Endometrial microvascular endothelial cells (primary cell): ENCODE measurements around the gene KMT2D. TPM values are rescaled to one million over a fixed set of nuclear protein-coding genes. Genes with fewer than 3 reads are reported as not detected.

Experiments
- in situ Hi-C: cut with HindIII; loops from 2 replicates; pipeline ENCODE4 v1.10.0; 2017; ENCODE audit warnings: low sequenced_read_pairs, low pct_unique_long_range_greater_than_20kb; ENCODE audit errors: inconsistent ontology term
- total RNA-seq: library from RNA; depleted of rRNA; stranded (reverse); fragments of >200 nt; gene quantifications from one replicate; pipeline ENCODE4 v1.2.3, GENCODE V29; 2015; ENCODE audit errors: inconsistent ontology term

The KMT2D gene
- total RNA-seq, 1 donor from 2014 or later = 23.4 TPM

DNA sequence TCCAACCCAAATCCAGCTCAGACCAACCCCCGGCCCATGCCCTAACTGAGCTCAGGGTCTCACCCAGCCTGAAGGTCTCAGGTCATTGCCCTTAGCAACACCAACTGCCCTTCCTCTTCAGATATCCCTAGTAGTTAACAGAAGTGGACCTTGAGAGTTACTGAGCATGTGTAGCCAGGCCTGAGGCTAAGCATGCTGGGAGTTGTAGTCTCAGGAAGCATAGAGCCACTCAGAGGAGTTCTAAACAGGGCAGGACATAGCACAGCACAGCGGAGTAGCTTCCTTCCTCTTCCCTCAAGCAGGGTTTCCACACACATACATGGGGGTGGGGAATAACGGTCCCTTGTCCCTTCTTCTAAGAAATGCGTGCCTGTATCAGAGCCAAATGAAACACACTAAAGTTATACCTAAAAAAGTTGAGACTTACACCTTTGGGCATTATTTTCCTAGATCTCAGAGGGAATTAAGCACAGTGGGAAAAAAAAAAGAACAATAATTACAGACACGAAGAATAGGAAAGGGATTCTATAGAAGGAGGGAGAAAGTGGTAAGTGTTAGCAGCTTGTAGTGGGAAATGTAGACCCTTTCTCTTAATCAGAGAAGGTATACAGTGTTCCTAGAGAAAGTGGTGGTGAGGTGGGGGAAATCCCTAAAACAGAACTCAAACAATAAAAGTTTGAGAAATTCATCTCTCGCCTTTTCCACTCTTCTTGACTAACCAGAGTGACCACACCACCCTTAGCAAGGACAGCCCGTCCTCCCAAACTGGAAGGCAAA, 4.4 kb downstream of the KMT2D start:
- in situ Hi-C loops = no loop called here

DNA sequence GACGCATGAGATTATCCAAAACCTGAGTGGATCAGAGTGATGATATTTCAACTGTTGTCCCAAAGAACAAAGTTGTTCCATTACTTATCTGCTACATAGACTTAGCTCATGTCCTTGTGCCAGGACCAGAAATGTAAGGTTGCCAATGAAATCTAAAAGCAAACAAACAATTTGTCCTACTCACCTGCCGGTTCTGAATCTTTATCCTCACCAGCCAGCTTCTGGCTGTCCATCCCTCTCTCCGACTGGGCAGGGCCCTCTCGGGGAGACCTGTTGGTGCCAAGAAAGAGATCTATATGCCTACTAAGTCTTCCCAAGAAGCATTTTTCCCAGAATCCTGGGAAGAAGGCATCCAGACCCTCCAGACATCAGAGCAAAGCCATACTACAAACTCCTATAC, 5.5 kb downstream of the KMT2D start:
- in situ Hi-C loops = no loop called here

- in situ Hi-C loops = no loop called here
Observed at GRCh38 chr12:49054524-49054923, 6.1 kb downstream of the KMT2D start.

DNA sequence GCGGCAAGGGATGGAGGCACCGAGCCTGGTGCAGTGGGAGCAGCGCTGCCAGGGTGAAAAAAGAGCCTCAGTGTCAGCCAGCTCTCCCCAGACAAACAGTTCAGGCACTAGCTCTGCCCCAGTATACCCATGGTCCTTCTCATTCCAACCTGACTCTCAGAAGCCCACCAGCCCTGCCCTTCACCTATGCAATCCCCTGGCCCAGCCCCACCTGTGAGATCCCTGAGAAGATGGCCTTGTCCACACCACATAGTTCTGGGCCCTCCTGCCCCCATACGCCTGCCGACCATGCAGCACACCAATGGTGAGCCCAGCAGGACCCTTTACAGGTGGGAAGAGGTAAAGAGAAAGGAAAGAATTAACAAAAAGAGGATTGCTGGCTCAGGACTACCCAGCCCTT, 6.5 kb downstream of the KMT2D start:
- in situ Hi-C loops = no loop called here

- in situ Hi-C loops = no loop called here
Observed at GRCh38 chr12:49052451-49053208, 8.0 kb downstream of the KMT2D start.

GRCh38 chr12:49051777-49052438, 8.7 kb downstream of the KMT2D start:
- in situ Hi-C loops = no loop called here

DNA sequence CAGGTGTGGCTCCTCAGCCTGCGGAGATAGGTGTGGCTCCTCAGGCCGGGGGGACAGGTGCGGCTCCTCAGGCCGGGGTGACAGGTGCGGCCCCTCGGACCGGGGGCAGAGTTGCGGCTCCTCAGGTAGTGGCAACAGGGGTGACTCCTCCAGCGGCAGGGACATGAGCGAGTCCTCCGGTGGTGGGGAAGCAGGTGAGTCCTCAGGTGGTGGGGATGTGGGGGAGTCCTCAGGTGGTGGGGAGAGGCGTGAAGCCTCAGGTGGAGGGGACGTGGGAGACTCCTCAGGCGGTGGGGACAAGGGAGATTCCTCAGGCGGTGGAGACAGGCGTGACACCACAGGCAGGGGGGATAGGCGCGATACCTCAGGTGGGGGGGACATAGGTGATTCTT, 9.2 kb downstream of the KMT2D start:
- in situ Hi-C loops = no loop called here

GRCh38 chr12:49050507-49051372, 9.9 kb downstream of the KMT2D start:
- in situ Hi-C loops = no loop called here

- in situ Hi-C loops = no loop called here
Observed at GRCh38 chr12:49049566-49050224, 10.9 kb downstream of the KMT2D start.

DNA sequence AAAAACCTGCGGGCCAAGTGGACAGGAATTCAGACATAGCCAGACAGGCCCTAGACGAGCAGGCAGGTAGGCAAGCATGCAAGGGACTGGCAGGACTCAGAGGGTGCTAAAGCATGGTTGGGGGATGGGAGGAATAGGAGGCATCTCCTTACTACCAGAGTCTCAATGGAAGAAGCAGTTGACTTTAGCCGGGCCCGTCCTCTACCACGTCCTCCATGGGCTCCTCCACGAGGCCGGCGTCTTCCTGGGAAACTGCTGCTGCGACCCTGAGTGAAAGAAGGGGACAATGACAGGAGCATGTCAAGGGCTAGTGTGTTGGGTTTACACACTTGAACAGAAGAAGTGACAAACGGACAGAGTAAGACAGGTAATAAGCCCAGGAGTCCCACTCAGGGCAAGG, 11.6 kb downstream of the KMT2D start:
- in situ Hi-C loops = no loop called here

DNA sequence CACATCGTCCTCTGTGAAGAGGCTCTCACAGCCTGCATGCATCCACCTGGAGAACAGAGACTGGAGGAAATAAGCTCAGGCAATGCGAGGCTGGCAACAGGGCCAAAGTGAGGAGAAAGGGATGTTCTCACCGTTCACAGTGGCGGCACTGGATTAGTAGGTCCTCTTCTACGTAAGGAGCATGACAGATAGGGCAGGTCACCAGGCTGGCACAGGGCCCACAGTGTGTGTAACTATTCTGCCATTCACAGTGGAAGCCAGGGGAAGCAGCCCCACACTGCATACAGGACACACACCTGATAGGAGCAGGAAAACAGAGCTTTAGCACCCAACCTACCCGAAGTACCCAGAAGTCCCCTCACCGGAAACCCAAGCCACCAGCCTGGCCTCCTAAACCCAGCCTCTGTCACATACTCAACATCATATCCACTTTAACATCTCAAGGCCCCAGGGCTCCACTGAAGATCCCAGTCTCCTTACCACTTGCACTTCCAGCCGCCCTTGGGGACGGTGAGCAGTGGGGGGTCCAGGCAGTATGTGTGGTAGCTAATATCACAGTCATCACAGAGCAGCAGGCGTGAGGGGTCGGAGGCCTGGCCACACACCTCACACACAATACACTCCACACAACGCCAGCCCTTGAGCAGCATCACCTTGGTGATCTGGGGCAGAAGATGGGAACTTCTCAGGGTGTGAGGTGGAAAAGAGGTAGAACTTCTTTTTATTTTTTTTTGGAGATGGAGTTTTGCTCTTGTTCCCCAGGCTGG, 14.3 kb downstream of the KMT2D start:
- in situ Hi-C loops = no loop called here

DNA sequence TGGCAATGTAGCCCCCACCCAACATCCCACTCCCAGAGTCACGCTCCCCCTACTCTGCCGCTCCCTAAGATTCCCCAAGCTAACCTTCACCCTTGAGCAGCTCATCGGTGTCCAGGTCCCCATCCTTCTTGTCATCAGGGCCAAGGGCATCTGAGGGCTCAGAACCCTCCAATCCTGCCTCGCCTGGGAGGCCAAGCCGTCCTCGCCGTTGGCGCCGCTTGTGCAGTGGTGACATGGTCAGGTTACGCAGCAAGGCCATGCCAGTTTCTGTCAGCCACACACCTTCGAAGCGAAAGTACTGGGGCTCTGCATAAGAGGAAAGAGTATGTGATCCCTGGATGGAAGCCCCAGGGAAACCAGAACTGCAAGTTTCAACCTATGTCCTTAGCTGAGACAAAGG, 15.9 kb downstream of the KMT2D start:
- in situ Hi-C loops = no loop called here

- in situ Hi-C loops = no loop called here
Observed at GRCh38 chr12:49043856-49044258, 16.7 kb downstream of the KMT2D start.

- in situ Hi-C loops = no loop called here
Observed at GRCh38 chr12:49043241-49043640, 17.4 kb downstream of the KMT2D start.

DNA sequence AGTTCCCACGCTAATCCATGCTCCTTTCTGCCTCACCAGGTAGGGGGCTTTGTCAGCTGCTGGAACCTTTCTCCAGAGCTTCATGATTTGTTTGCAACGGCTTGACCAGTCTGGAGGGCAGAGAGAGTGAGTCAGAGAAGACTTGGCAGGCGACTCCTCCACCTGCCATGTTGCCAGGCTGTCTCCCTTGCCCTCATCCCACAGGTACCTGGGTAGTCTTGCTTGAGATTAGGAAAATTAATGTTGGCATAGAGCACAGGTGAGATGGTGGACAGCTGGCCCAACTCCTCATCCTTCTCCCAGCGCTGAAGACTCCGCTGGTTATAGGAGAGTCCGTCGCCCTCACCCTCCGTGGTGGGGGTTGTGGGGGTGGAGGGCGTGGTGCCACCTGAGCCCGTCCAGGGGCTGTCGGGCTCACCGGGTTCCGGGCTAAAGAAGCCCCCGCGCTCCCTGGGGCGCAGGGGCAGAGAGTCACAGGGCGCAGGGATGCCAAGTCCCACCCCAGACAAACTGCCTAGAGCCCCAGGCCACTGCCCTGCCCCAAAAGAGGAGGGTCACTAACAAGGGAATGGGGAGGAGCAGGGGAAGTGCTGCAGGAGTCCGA, 18.6 kb downstream of the KMT2D start:
- in situ Hi-C loops = no loop called here

DNA sequence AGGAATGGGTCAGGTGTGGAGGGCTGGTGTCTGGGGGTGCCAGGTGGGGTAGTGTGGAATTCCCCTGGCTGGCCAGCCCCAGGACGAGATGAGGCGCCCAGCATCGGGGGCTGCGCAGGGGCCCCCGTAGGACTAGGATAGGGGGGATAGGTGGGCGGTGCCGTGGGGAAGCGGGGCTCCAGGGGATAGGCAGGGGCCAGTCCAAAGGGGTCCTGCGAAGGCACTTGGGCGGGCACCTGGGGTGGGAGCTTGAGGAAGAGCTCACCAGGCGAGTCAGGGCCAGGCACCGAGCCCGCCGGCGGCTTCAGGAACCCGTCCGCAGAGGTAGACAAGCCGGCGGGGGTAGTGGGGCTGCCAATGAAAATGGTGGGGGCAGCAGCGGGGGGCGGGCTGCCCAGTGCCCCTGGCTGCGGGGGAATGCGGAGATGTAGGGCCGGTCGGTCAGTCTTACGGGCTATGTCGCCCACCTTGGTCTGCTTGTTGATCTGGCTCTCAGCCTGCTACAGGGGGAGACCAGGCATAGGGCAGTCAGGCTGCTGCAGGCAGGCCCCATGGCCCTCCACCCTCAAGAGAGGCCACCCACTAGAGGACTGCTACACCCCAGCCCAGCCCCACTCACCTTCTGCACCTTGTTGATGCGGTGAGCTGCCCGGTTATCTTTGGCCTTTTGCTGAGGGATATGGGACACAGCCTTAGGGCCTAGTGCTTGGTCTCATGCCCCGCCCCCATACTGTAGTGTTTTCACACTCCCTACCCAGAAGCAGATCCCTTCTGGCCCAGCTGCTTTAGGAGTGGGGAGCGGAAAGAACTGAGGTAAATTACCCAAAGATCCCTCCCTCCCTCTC, 19.3 kb downstream of the KMT2D start:
- in situ Hi-C loops = no loop called here
